T-helper 1 cell treated with Interleukin-12 subunit alpha and Interleukin-12 subunit beta and Interleukin-4 antibody, amounts not matched to agents 30 μg/mL and 1 μg/mL, for 36 hours (primary cell): ENCODE data around the gene TMEM255B.
"Not testable (repeated sequence)": the region's sequence is repeated elsewhere in the genome, so short reads cannot be mapped to it uniquely, and the experiment has no call there.

ENCODE experiments used
- H3K27ac Mint-ChIP-seq: one replicate; pipeline ENCODE4 v1.8.0; 2021; ENCODE audit warnings: mild to moderate bottlenecking, mixed read lengths
- H3K27me3 Mint-ChIP-seq: one replicate; pipeline ENCODE4 v1.8.0; 2021; ENCODE audit warnings: low read depth, mixed read lengths
- H3K36me3 Mint-ChIP-seq: one replicate; pipeline ENCODE4 v1.8.0; 2021; ENCODE audit warnings: low read depth, mixed read lengths
- H3K4me1 Mint-ChIP-seq: one replicate; pipeline ENCODE4 v1.8.0; 2021; ENCODE audit warnings: low read depth, mixed read lengths
- H3K4me3 Mint-ChIP-seq: one replicate; pipeline ENCODE4 v1.8.0; 2021; ENCODE audit warnings: mild to moderate bottlenecking, moderate library complexity, mixed read lengths
- H3K9me3 Mint-ChIP-seq: one replicate; pipeline ENCODE4 v1.8.0; 2021; ENCODE audit warnings: mixed read lengths

TMEM255B gene

DNA sequence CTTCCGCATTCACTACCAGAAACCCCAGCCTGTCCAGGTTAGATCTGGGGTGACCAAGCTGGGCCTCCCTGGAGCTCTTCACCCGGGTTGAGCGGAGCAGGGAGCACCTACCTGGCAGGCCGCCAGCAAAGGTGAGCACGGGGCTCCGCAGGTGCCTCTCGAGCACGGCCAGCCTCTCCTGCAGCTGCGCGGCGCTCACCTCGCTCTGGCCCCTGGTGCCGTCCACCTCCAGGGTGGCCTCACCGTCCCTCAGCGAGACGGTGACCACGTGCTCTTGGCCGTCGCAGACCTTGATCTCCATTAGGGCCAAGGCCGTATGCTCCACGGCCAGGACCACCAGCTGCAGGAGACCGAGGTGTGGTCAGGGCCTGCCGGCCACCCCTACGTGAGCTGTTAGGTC is 62.8 kb downstream of the TMEM255B start:
- no peak overlapping the region for H3K4me3 Mint-ChIP-seq

DNA sequence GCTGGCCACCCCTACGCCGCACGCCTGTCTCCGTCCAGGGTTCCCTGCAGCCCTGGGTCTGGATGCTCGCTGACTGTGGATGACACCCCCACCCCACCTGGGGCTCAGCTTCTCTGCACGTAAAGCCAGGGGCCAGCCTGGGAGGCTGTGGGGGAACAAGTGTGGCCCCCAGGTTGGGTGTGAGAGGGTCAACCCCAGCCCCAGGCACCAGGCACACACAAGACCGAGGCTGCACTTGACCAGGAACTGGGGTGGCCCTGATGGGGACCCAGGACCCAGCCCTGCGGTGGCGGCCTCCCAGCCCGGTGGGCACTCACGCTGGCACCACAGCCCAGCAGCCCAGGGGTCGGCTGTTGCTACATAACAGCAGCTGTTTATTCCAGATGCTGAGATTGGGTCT is 63.2 kb downstream of the TMEM255B start:
- Mint-ChIP-seq H3K27ac (no peak overlapping the region), H3K27me3 (no peaks in the 10 kb centered on the region), H3K36me3 (no peaks in the 10 kb centered on the region), H3K9me3 (no peaks in the 10 kb centered on the region), H3K4me3 (no peak overlapping the region), H3K4me1 (peaks cover 2% of the 10 kb centered on the region)

More for the DNA sequence above, 62.8 kb downstream of the TMEM255B start:
- no peaks in the 10 kb centered on the region for H3K27me3 Mint-ChIP-seq
- H3K4me1 Mint-ChIP-seq, result peaks cover 4% of the 10 kb centered on the region
- peaks cover 1% of the 10 kb centered on the region for H3K36me3 Mint-ChIP-seq
- H3K27ac Mint-ChIP-seq, result no peak overlapping the region
- H3K9me3 Mint-ChIP-seq, result no peaks in the 10 kb centered on the region

GRCh38 chr13:113822956-113823744 is 64.1 kb downstream of the TMEM255B start:
- Mint-ChIP-seq H3K4me3 (no peak overlapping the region), H3K4me1 (no peaks in the 10 kb centered on the region), H3K9me3 (no peaks in the 10 kb centered on the region), H3K36me3 (no peaks in the 10 kb centered on the region), H3K27me3 (no peaks in the 10 kb centered on the region), H3K27ac (no peak overlapping the region)

DNA sequence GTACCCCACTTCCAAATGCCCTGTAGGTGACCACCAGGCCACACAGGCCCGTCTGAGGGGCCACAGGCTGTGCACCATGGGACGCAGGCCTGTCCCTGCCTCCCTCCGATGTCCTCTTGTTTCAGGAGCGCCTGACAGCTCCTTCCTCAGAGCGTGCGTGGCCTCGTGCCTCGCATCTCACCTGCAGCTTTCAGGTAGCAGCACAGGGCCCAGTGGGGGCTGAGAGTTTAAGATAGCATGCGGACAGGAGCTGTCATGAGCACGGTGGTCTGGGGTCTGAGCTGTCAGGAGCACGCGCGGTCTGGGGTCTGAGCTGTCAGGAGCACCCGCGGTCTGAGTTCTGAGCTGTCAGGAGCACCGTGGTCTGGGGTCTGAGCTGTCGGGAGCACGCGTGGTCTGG is 64.7 kb downstream of the TMEM255B start:
- H3K27me3 Mint-ChIP-seq, result no peaks in the 10 kb centered on the region
- H3K36me3 Mint-ChIP-seq, result no peaks in the 10 kb centered on the region
- H3K4me1 Mint-ChIP-seq, result no peaks in the 10 kb centered on the region
- H3K9me3 Mint-ChIP-seq, result no peaks in the 10 kb centered on the region
- H3K4me3 Mint-ChIP-seq, result no peak overlapping the region
- H3K27ac Mint-ChIP-seq, result no peak overlapping the region

DNA sequence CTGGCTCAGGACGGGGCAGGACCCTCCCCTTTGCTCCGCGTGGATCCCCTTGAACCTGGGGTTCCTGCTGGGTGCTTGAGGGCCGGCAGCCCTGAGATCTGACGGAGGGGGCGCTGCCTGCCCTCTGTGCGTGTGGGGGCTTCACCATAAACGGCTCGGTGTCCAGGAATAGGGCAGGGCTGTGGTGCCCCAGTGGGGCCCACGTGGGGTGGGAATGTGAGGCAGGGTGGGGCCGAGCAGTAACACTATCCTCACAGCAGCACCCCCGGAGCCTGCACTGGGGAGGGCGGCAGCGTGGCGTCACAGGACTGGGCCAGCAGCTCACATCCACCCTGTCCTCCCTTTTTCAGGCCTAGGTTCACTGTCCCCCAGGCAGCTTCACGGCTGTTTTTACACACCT is 66.8 kb downstream of the TMEM255B start:
- H3K4me3 Mint-ChIP-seq, result no peak overlapping the region
- no peaks in the 10 kb centered on the region for H3K27me3 Mint-ChIP-seq
- H3K36me3 Mint-ChIP-seq, result no peaks in the 10 kb centered on the region
- H3K27ac Mint-ChIP-seq, result no peak overlapping the region
- H3K9me3 Mint-ChIP-seq, result no peaks in the 10 kb centered on the region
- no peaks in the 10 kb centered on the region for H3K4me1 Mint-ChIP-seq

DNA sequence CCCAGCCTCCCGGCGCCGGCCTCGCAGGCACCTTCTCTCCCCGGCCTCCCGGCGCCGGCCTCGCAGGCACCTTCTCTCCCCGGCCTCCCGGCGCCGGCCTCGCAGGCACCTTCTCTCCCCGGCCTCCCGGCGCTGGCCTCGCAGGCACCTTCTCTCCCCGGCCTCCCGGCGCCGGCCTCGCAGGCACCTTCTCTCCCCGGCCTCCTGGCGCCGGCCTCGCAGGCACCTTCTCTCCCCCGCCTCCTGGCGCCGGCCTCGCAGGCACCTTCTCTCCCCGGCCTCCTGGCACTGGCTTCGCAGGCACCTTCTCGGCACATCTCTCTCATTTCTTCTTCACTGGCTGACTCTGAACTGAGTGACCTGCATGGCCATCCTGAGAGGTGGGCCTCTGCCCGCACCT is 67.4 kb downstream of the TMEM255B start:
- H3K36me3 Mint-ChIP-seq, H3K9me3 Mint-ChIP-seq, H3K4me3 Mint-ChIP-seq, H3K27ac Mint-ChIP-seq, H3K27me3 Mint-ChIP-seq, H3K4me1 Mint-ChIP-seq: not testable (repeated sequence)

DNA sequence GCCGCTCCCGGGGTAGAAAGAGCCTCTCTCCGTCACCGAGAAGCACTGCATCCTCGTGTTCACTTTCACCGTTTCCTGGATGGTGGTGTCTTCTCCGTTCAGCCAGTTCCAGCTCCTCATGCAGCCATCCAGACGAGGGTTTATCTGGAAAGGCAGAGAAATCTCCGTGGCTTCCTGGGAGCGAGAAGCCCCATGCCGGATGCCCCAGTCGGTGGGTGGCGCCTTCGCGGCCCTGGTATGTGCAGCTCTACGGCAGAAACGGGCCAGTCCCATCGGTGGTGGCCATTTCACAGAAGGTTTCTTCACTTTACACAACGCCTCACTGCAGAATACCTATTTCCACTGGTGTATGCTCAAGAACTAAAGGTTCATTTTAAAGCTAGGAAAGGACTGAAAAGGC is 68.0 kb downstream of the TMEM255B start:
- Mint-ChIP-seq H3K36me3 (no peaks in the 10 kb centered on the region), H3K27ac (no peak overlapping the region), H3K4me3 (no peak overlapping the region), H3K4me1 (no peaks in the 10 kb centered on the region), H3K9me3 (no peaks in the 10 kb centered on the region), H3K27me3 (no peaks in the 10 kb centered on the region)

DNA sequence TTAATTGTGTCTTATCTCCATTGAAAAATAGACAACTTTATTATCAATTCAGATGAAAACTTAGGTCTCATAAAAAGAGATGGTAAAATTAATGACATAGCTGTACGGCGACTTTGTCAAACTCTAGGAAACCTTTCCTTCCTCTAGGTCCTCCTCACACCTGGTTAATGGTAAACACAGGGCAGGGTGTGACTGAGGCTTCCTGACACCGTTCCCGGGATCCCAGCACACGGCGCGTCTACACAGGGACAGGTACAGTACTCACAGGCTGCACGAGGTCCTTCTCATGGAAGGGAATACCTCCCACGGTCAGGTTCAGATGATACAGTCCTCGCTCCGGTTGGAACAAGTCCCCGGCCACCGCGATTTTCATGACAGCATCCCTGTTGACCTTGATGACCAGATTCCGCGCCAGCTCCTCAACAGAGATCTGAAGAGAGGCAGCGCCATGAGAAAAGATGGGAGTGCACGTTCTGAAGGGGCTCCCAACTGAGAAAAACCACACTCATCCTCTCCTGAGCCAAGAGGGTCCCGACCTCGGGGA is 69.3 kb downstream of the TMEM255B start:
- Mint-ChIP-seq H3K27me3 (no peaks in the 10 kb centered on the region), H3K4me3 (no peak overlapping the region), H3K4me1 (no peaks in the 10 kb centered on the region), H3K27ac (no peak overlapping the region), H3K9me3 (no peaks in the 10 kb centered on the region), H3K36me3 (no peaks in the 10 kb centered on the region)

- not testable (repeated sequence) for H3K27ac Mint-ChIP-seq, H3K4me3 Mint-ChIP-seq, H3K4me1 Mint-ChIP-seq, H3K36me3 Mint-ChIP-seq, H3K27me3 Mint-ChIP-seq, H3K9me3 Mint-ChIP-seq
Measured at GRCh38 chr13:113830426-113830950, 71.5 kb downstream of the TMEM255B start.

GRCh38 chr13:113831061-113831460 is 72.0 kb downstream of the TMEM255B start:
- Mint-ChIP-seq H3K27me3 (no peaks in the 10 kb centered on the region), H3K4me3 (no peak overlapping the region), H3K27ac (no peak overlapping the region), H3K36me3 (no peaks in the 10 kb centered on the region), H3K9me3 (no peaks in the 10 kb centered on the region), H3K4me1 (peaks cover 2% of the 10 kb centered on the region)

DNA sequence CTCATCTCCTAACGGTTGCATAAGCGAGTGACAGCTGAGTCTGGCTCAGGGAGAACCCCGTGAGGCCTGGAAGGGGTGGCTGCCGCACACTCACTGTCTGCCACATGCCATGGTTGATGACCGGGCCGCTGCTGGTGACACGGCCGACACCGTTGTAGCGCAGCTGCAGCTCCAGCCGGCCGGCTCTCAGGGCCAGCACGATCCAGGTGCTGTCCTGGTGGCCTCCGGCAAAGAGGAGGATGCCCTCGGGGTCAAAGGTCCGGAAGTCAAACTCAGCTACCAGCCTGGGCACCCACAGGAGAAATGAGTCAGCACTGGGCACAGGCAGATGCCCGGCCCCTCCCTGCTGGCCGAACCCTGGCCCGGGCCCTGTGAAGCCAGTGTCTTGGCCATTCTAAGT is 73.2 kb downstream of the TMEM255B start:
- Mint-ChIP-seq H3K36me3 (no peaks in the 10 kb centered on the region), H3K9me3 (no peaks in the 10 kb centered on the region), H3K27me3 (no peaks in the 10 kb centered on the region), H3K27ac (no peak overlapping the region), H3K4me3 (no peak overlapping the region), H3K4me1 (peaks cover 5% of the 10 kb centered on the region)

DNA sequence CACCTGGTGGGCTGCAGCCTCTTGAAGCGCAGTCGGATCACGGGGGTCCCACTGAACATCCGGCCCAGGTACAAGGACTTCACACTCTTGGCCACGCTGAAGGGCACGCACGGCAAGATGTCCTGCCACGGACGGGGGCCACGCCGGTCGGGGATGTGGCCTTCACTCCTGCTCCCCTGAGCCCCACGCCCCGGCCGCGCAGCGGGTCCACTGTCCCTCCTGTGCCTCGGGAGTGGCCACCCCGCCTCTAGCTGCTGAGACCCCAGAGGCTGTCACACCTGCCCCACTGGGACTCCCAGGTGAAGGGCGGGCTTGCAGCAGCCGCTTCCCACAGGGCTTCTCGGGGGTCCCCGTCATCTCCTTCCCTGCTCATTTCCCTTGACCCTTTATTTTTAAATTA is 73.6 kb downstream of the TMEM255B start:
- no peaks in the 10 kb centered on the region for H3K27me3 Mint-ChIP-seq
- H3K27ac Mint-ChIP-seq, result no peak overlapping the region
- peaks cover 8% of the 10 kb centered on the region for H3K4me1 Mint-ChIP-seq
- no peak overlapping the region for H3K4me3 Mint-ChIP-seq
- no peaks in the 10 kb centered on the region for H3K9me3 Mint-ChIP-seq
- H3K36me3 Mint-ChIP-seq, result no peaks in the 10 kb centered on the region

DNA sequence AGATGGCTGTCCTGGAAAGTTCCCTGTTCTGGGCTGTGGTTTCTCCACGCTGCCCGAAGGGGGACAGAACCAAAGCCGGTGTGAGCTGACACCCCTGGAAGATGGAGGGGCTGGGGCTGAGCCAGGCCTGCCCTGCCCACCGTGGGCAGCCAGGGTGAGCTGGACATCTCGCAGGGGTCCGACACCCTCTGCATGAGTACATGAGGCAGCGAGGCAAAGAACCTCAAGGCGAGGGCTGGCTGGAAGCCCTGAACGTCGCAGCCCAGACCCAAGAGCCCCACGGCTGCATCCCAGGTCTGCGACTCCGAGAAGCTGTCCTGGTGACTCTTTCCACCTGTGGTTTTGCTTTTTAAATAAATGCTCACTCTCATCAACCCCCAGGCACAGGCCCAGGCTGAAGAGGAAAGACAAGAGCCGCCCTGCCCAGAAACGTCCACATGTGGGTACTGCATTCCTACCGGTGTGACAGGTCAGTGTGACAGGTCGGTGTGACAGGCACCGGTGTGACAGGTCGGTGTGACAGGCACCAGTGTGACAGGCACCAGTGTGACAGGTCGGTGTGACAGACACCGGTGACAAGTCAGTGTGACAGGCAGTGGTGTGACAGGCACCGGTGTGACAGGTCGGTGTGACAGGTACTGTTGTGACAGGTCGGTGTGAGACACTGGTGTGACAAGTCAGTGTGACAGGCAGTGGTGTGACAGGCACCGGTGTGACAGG is 74.2 kb downstream of the TMEM255B start:
- peaks cover 8% of the 10 kb centered on the region for H3K4me1 Mint-ChIP-seq
- H3K36me3 Mint-ChIP-seq, result no peaks in the 10 kb centered on the region
- no peak overlapping the region for H3K27ac Mint-ChIP-seq
- no peaks in the 10 kb centered on the region for H3K9me3 Mint-ChIP-seq
- H3K27me3 Mint-ChIP-seq, result no peaks in the 10 kb centered on the region
- H3K4me3 Mint-ChIP-seq, result no peak overlapping the region

GRCh38 chr13:113834006-113834405 is 75.0 kb downstream of the TMEM255B start:
- H3K36me3 Mint-ChIP-seq, H3K4me1 Mint-ChIP-seq, H3K27me3 Mint-ChIP-seq, H3K27ac Mint-ChIP-seq, H3K9me3 Mint-ChIP-seq, H3K4me3 Mint-ChIP-seq: not testable (repeated sequence)
